GM18951 (cell line): ENCODE measurements around the gene SCTR.

Source experiments
- POLR2A ChIP-seq: IDR thresholded peaks from 4 replicates; pipeline ENCODE4 v1.6.1; 2011; ENCODE audit warnings: mild to moderate bottlenecking; ENCODE audit not compliant: insufficient read length, insufficient read depth; ENCODE audit errors: extremely low read depth
- in situ Hi-C: fragments of 300-500 bp; cut with MboI; formaldehyde crosslinking; loops from one replicate; pipeline ENCODE4 v1.12.0; 2022; ENCODE audit warnings: low sequenced_read_pairs, mixed read lengths, inconsistent platforms; ENCODE audit not compliant: unreplicated experiment

The SCTR gene

GRCh38 chr2:119480718-119481142 is 43.6 kb downstream of the SCTR start:
- no peak for TF ChIP-seq POLR2A
- in situ Hi-C loops, result no loop called here

DNA sequence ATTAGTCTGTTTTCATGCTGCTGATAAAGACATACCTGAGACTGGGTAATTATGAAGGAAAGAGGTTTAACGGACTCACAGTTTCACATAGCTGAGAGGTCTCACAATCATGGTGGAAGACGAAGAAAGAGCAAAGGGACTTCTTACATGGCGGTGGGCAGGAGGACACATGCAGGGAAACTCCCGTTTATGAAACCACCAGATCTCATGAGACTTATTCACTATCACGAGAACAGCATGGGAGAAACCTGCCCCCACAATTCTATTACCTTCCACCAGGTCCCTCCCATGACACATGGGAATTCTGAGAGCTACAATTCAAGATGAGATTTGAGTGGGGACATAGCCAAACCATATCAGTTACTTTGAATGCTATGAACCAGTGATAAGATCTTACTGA is 44.1 kb downstream of the SCTR start:
- in situ Hi-C loops, result no loop called here
- TF ChIP-seq POLR2A, result no peak

GRCh38 chr2:119478978-119479295 is 45.3 kb downstream of the SCTR start:
- in situ Hi-C loops, result loop anchor here (10.0 kb wide), 1 partner anchor 74 kb away; no protein-coding TSS in a partner anchor
- no peak for TF ChIP-seq POLR2A

DNA sequence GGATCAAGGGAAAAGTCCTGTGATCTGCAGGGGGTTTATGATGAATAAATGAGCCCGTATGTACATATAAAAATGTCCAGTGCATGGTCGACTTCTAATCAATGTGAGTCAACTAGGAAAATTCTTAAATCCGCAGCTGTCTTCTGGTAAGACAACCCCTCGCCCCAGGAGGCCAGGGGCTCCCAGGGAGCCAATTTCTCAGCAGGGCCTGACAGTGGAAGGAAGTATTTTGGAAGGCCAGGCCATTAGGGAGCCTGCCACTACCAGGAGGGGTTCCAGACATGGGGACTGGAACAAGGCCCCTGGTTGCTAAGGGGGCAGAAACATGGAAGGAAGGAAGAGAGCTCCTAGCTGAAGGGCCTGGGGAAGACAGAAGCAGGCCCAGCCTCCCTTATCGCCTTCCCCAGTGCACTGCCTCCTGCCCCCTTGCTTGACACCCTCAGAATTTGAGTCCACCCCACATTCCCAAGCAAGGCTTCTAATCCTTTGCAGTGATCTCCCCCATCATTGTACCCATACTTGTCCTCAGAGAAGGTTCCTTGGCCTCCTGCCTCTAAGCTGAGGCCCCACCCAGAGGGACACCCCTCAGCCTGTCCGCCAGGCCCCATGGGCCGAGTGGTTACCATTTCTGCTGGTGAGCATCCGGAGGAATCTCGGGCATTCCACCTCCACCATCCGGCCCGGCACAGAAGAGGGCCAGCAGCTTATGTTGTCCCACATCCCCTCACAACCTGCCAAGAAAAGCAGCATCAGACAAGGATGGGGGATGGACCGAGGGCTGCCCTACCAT is 45.9 kb downstream of the SCTR start:
- TF ChIP-seq POLR2A, result no peak
- in situ Hi-C loops, result loop anchor here (10.0 kb wide), 1 partner anchor 74 kb away; no protein-coding TSS in a partner anchor

DNA sequence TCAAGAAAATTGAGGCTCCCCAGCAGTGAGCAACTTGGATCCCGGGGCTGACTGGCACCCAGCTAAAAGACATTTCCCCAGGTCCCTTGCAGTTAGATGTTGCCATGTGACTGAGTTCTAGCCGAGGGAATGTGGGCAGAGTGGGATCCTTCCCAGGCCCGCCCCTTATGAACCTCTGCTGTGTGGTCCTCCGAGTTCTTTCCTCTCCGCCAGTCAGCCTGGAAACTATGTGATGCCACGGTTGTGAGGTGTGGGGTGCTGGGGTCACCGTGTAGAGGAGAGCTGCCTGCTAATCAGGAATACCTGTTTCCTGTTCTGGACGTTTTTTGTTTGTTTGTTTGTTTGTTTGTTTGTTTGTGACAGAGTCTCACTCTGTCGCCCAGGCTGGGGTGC is 47.2 kb downstream of the SCTR start:
- in situ Hi-C loops, result loop anchor here (10.0 kb wide), 1 partner anchor 72 kb away; no protein-coding TSS in a partner anchor
- TF ChIP-seq POLR2A, result no peak

- no peak for TF ChIP-seq POLR2A
- in situ Hi-C loops, result loop anchor here (10.0 kb wide), 1 partner anchor 72 kb away; no protein-coding TSS in a partner anchor
Observed at GRCh38 chr2:119476301-119477112, 47.8 kb downstream of the SCTR start.

DNA sequence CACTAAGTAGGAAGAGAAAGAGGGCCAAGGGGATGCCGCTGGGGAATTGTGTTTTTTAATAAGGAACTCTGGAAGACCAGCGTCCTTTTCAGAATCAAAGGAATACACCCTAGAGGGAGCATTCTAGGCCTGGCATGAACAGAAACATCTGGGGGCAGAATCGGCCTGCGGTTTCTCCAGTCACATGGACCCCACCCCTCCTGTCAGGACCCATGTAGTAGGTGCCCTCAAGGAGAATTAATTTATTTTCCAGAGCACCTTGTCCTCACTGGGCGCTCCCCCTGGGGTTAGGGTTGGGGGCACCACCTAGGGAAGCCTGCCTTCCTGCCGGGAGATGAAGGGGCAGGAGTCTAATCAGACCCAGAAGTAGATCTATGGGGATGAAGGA is 48.4 kb downstream of the SCTR start:
- in situ Hi-C loops, result loop anchor here (10.0 kb wide), 1 partner anchor 71 kb away; no protein-coding TSS in a partner anchor
- TF ChIP-seq POLR2A, result no peak

GRCh38 chr2:119475225-119475856 is 48.9 kb downstream of the SCTR start:
- TF ChIP-seq POLR2A, result no peak
- in situ Hi-C loops, result loop anchor here (10.0 kb wide), 1 partner anchor 71 kb away; no protein-coding TSS in a partner anchor

DNA sequence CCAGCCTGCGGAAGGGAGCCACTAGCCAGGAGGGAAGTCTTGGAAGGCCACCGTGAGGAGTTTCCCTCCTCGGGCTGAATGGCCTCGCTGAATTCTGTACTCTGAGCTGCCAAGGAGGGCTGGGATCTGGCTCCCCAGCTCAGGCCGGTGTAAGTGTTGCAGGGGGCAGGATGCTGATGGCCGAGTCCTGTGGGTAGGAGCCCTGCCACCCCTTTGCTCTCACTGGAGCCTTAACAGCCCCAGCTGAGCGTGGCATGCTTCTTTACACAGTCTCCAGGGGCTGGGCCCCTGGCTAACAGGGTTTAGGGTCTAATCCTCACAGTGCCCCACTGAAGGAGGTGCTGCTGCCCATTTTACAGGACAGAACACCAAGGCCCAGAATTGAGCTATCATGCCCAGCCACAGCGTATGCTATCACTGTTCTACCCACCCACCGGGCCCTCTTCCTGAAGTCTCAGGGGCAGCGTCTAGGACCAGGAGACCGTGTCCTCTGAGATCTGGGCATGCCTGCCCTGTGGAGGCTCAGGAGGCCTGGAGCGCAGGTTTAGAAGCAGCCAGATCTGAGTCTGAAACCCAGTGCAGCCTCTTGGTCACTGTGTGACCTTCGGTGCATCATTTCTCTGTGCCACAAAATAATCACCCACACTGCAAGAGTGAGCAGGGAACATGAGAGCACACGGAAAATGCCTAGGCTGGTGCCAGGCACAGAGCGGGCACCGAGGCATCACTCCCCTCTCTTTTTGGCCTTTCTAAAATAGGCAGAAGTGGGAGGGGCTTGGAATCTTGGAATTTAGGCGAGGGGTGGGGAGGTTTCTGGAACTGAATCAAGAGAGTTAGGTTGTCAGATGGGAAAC is 49.7 kb downstream of the SCTR start:
- TF ChIP-seq POLR2A, result no peak
- in situ Hi-C loops, result loop anchor here (10.0 kb wide), 1 partner anchor 70 kb away; no protein-coding TSS in a partner anchor

DNA sequence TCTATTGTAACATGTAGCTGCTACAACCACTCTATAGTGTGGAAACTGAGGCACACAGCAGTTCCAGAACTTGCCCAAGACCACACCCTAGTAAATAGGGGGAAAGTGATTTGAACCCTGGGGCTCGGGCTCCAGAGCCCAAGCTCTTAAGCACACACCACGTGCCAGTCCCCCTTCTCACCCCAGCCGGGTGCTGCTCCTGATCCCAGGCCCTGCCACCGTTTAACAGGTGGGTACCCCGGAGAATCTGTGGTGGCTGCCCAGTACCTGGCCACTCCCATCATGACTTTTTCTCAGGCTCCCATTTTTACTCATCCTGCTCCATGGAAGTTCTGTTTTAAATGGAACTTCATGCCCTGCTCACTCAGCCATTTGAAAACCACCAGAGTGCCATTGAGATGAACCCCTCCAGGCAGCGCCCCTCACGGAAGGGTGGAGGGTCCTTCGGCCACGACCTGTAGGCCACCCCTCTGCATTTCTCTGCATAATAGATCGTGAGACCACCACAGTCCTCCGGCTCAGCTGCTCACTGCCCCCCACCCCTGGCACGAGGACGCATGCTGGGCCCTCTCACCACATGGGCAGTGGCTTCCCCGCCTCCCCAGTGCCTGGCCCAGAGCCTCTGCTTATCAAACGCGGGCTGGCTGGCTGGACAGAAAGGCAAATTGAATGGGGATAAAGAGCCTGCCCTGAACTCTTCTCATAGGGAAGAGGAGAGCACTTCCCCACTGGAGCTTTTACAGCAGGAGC is 50.5 kb downstream of the SCTR start:
- no peak for TF ChIP-seq POLR2A
- in situ Hi-C loops, result loop anchor here (10.0 kb wide), 1 partner anchor 69 kb away; no protein-coding TSS in a partner anchor

DNA sequence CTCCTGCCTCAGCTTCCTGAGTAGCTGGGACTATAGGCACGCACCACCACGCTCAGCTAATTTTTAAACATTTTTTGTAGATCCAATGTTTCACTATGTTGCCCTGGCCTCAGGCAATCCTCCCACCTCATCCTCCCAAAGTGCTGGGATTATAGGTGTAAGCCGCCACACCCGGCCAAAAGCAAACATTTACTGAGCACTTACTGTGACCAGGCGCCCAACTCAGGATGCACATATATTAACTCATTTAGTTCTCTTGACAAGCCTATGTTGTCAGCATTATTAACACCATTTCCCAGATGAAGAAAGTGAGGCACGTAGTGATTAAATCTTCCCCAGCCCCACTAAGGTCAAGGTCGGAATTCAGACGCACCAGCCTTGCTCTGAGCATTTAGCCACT is 51.5 kb downstream of the SCTR start:
- in situ Hi-C loops, result loop anchor here (10.0 kb wide), 1 partner anchor 68 kb away; no protein-coding TSS in a partner anchor
- no peak for TF ChIP-seq POLR2A
